Psoas muscle (tissue), 8 donors: ENCODE results near the gene IQSEC1. TPM values are rescaled to one million over a fixed set of nuclear protein-coding genes. Genes with fewer than 3 reads are reported as not detected.

Experiments used
- ATAC-seq, 4 donors: fragments of 200-7000 bp; cut with Tn5 transposase; one replicate each; pipeline ENCODE4 v1.9.1; 2020; ENCODE audit warnings: moderate library complexity in 3 of 4, mild to moderate bottlenecking in 2 of 4
- DNase-seq, 2 donors: peaks; one replicate each; pipeline ENCODE4 v3.0.0-alpha.2; 2020
- H3K27ac ChIP-seq: fragments of 200-600 bp; one replicate; pipeline ENCODE4 v1.8.0; 2022
- H3K27me3 ChIP-seq, 3 donors: fragments of 200-600 bp in 1 of 3; one replicate each; pipeline versions ENCODE4 v1.6.1 to v1.8.0; 2013 to 2022; ENCODE audit warnings: low read length in 2 of 3, mild to moderate bottlenecking in 2 of 3, moderate library complexity in 1 of 3; ENCODE audit not compliant: insufficient read depth in 3 of 3
- H3K36me3 ChIP-seq, 2 donors: fragments of 200-600 bp in 1 of 2; one replicate each; pipeline versions ENCODE4 v1.6.1 to v1.8.0; 2013 to 2022; ENCODE audit warnings: low read depth in 1 of 2, mild to moderate bottlenecking in 1 of 2, moderate library complexity in 1 of 2; ENCODE audit not compliant: insufficient read depth in 1 of 2
- H3K4me1 ChIP-seq: fragments of 200-600 bp; one replicate; pipeline ENCODE4 v1.8.0; 2022
- H3K4me3 ChIP-seq: fragments of 200-600 bp; one replicate; pipeline ENCODE4 v1.8.0; 2022; ENCODE audit warnings: mild to moderate bottlenecking
- H3K9me3 ChIP-seq: fragments of 200-600 bp; one replicate; pipeline ENCODE4 v1.8.0; 2022
- CTCF ChIP-seq: fragments of 200-600 bp; IDR thresholded peaks from one replicate; pipeline ENCODE4 v1.8.0; 2022; ENCODE audit warnings: antibody characterized with exemption
- WGBS, 3 donors: extraction: QIAGEN DNeasy Blood & Tissue Kit; methylation state at CpG; one replicate each; pipeline versions ENCODE4 v1.1.6 to v1.1.7; 2013; 5-methylcytosine and 5-hydroxymethylcytosine counted together
- intact Hi-C, 2 donors: fragments of 100-400 bp; cut with DNase I; formaldehyde crosslinking; loops; one replicate each; pipeline versions ENCODE4 v1.11.0 to v1.14.2; 2022
- polyA plus RNA-seq, 3 donors: library from polyadenylated mRNA; stranded (reverse); fragments of 200-250 nt; gene quantifications; one replicate each; pipeline ENCODE4 v1.2.3, GENCODE V29; 2013
- total RNA-seq, 4 donors: library from RNA; stranded (reverse); fragmentation: NEBNext Ultra II Directional in 2 of 4; extraction: Animal tissue kit (Norgen Biotek cat#: 25700) in 2 of 4; gene quantifications; one replicate each; pipeline versions ENCODE4 v1.2.1 to v1.2.4, GENCODE V29; 2021 to 2023
- donor health status: healthy with polysubstance abuse.
- donor health status: DM: no; HTN: no; CAD: no; lungs with moderate emphysema.
- donor health status: Bipolar disorder and iron deficiency.
- donor health status: healthy.
- donor health status: DM: yes; HTN: yes; CAD: no.
- donor health status: DM: no; HTN: no; CAD: no.
- donor health status: DM: no; HTN: no; CAD: no.
- donor health status: DM: yes; HTN: yes; CAD: no.

IQSEC1 gene
- total and polyA plus RNA-seq, 7 donors, result 8.6 to 45.4 (median 28.0) TPM

DNA sequence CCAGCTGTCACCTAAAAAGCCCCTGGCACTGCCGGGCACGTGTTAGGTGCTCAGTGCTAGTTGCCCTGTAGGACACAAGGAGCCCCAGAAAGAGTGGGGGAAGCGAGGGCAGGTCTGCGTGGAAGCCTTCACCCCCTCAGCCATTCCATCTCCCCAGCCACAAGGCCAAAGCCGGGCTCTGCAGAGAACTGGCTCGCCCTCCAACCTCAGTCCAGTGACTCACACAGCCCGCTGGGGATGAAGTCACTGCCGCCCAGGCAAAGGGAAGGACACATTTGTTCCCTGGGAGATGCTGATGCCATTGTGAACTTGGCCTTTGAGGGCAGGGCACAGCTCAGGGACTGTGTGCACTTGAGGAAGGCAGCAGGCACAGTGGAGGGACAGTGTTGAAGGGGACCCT, 48.1 kb downstream of the IQSEC1 start:
- peaks cover 12% of the 10 kb centered on the region for H3K4me1 ChIP-seq
- H3K27ac ChIP-seq, result no peak overlapping the region
- intact Hi-C loops, result no loop called here

GRCh38 chr3:13024765-13025065, 48.5 kb downstream of the IQSEC1 start:
- TF ChIP-seq CTCF, result no peak
- Histone ChIP-seq H3K9me3 (no peaks in the 10 kb centered on the region), H3K4me3 (no peak overlapping the region), H3K36me3 (no peaks in the 10 kb centered on the region), H3K27ac (no peak overlapping the region), H3K4me1 (peaks cover 16% of the 10 kb centered on the region), H3K27me3 (peaks cover 0 to 2% (median 0%) of the 10 kb centered on the region in 3 donors)
- 90 to 93% (median 90%) methylated on average over 2 of the region's 2 CpGs for WGBS, 3 donors
- intact Hi-C loops, result no loop called here
- no peak for DNase-seq
- no peak for ATAC-seq

More for the DNA sequence above, 48.1 kb downstream of the IQSEC1 start:
- DNase-seq, result peak; percentile 68 to 72
- Histone ChIP-seq H3K9me3 (no peaks in the 10 kb centered on the region), H3K36me3 (no peaks in the 10 kb centered on the region), H3K4me3 (no peak overlapping the region), H3K27me3 (peaks cover 0 to 2% (median 0%) of the 10 kb centered on the region in 3 donors)
- WGBS, 3 donors, result 52 to 65% (median 57%) methylated on average over 8 of the region's 8 CpGs
- ATAC-seq, result peak; percentile 21 to 50 (median 34)
- no peak for TF ChIP-seq CTCF

DNA sequence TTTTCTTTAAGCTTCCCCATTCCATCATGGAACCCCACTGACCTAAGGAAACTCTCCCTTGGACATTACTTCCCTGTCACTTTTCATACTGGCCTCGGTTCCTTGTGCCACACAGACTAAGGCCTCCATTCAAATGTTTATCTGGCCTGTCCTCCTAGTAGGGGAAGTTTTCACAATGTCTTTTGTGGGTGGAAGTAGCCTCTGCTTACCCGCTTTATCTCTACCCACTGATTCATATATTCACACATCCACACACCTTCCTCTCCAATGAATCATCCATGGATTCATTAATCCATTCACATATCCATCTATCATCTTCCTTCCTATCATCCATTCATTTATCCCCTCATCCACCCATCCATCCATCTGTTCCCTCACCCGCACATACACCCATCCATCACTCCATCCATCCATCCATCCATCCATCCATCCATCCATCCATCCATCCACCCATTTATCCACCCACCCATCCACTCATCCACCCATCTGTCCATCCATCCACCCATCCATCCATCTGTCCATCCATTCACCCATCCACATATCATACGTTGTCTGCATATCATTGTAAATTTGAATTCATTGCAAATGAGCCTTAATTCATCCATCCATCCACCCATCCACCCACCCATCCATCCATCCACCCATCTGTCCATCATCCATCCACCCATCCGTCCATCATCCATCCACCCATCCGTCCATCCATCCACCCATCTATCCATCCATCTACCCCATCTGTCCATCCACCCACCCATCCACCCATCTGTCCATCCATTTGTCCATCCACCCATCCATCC, 49.1 kb downstream of the IQSEC1 start:
- DNase-seq (no peak), ATAC-seq (no peak)
- Histone ChIP-seq H3K4me3 (no peak overlapping the region), H3K4me1 (peaks cover 21% of the 10 kb centered on the region), H3K36me3 (no peaks in the 10 kb centered on the region), H3K27ac (no peak overlapping the region), H3K27me3 (peaks cover 0 to 2% (median 0%) of the 10 kb centered on the region in 3 donors), H3K9me3 (no peaks in the 10 kb centered on the region)
- WGBS, 3 donors, result 87 to 95% (median 88%) methylated on average over 6 of the region's 6 CpGs
- intact Hi-C loops, result no loop called here
- no peak for TF ChIP-seq CTCF

DNA sequence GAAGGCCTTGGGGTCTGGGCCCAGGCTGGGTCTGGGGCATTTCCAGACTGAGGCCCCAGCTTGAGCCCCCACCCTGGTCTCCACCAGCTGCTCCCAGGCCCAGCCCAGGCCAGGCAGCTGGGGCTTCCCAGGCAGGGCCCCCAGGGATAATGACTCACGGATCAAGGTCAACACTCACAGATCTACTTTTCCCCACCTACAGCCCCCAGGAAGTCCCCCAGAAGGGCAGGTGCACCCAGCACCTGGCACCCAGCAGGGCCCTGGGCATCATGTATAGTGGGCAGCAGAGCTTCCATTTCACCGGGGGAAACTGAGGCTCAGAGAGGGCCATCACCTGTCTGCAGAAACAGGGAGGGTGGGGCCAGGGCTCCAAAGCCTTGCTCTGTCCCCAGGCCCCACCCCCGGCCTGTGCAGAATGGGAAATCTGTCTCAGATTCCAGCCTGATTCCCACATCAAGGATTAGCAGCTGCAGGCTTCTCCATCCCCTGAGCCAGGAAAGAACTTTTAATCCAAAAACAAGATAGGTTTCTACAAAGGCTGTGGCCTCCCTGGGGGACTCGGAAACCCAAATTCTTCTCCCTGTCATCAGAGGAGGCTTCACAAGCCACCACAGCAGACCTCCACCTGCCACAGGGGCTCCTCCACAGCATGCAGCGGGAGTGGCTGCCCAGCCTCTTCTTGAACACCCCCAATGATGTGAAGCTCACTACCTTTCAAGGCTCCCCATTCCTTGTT, 49.8 kb downstream of the IQSEC1 start:
- intact Hi-C loops, result no loop called here
- Histone ChIP-seq H3K9me3 (no peaks in the 10 kb centered on the region), H3K4me3 (no peak overlapping the region), H3K36me3 (no peaks in the 10 kb centered on the region), H3K4me1 (peaks cover 23% of the 10 kb centered on the region), H3K27me3 (peaks cover 0 to 2% (median 0%) of the 10 kb centered on the region in 3 donors), H3K27ac (no peak overlapping the region)
- ATAC-seq (no peak), DNase-seq (peak in 1 of 2 donors; percentile 50)
- TF ChIP-seq CTCF, result no peak
- WGBS, 3 donors, result 57 to 72% (median 68%) methylated on average over 5 of the region's 5 CpGs
